CD14-positive monocyte (primary cell): ENCODE data around the gene KCNMA1. TPM values are rescaled to one million over a fixed set of nuclear protein-coding genes. Genes with fewer than 3 reads are reported as not detected.

Source experiments
- DNase-seq, 3 donors: peaks; one replicate each; pipeline ENCODE4 v3.0.0-alpha.2; 2011 to 2022
- H2AFZ ChIP-seq: 2 replicates; pipeline ENCODE4 v1.6.0; 2012; ENCODE audit warnings: mild to moderate bottlenecking, low read depth, low read length, inconsistent platforms; ENCODE audit not compliant: insufficient read depth, poor library complexity, severe bottlenecking
- H3K27ac ChIP-seq, 2 donors: 1 replicate in 1 of 2; 2 replicates in 1 of 2; pipeline ENCODE4 v1.5.1; 2012 to 2013; ENCODE audit warnings: low read length in 2 of 2, control low read depth in 1 of 2, inconsistent platforms in 1 of 2, low read depth in 1 of 2, mild to moderate bottlenecking in 1 of 2
- H3K27me3 ChIP-seq, 2 donors: one replicate each; pipeline versions ENCODE4 v1.6.0 to v1.6.1; 2011 to 2013; ENCODE audit warnings: low read length in 2 of 2; ENCODE audit not compliant: control insufficient read depth in 2 of 2, insufficient read depth in 2 of 2
- H3K36me3 ChIP-seq, 2 donors: replicated peaks in 1 of 2; 1 replicate in 1 of 2; 2 replicates in 1 of 2; pipeline versions ENCODE4 v1.5.1 to v1.6.1; 2012 to 2013; ENCODE audit warnings: low read length in 2 of 2, control low read depth in 1 of 2, inconsistent platforms in 1 of 2, mild to moderate bottlenecking in 1 of 2; ENCODE audit not compliant: insufficient read depth in 2 of 2, control insufficient read depth in 1 of 2
- H3K4me1 ChIP-seq, 2 donors: 1 replicate in 1 of 2; 2 replicates in 1 of 2; pipeline versions ENCODE4 v1.5.1 to v1.6.1; 2012 to 2013; ENCODE audit warnings: low read length in 2 of 2, control low read depth in 1 of 2, inconsistent platforms in 1 of 2, mild to moderate bottlenecking in 1 of 2, moderate library complexity in 1 of 2; ENCODE audit not compliant: insufficient read depth in 2 of 2, control insufficient read depth in 1 of 2
- H3K4me2 ChIP-seq: replicated peaks from 2 replicates; pipeline ENCODE3; 2012; ENCODE audit warnings: low read length, moderate library complexity, mild to moderate bottlenecking; ENCODE audit not compliant: poor library complexity, severe bottlenecking; ENCODE audit errors: extremely low read depth
- H3K4me3 ChIP-seq, 3 experiments: fragments of 200-600 bp in 1 of 3; sonication (generic) in 1 of 3; replicated peaks in 1 of 3; 1 replicate in 2 of 3; 2 replicates in 1 of 3; pipeline ENCODE4 v1.5.1; 2011 to 2013; ENCODE audit warnings: low read length in 3 of 3, mild to moderate bottlenecking in 3 of 3, control low read depth in 2 of 3, low read depth in 2 of 3, inconsistent platforms in 1 of 3, moderate library complexity in 1 of 3
- H3K79me2 ChIP-seq: 2 replicates; pipeline ENCODE4 v1.6.0; 2012; ENCODE audit warnings: mild to moderate bottlenecking, control low read depth, inconsistent platforms, low read length, moderate library complexity; ENCODE audit not compliant: insufficient read depth
- H3K9ac ChIP-seq: 2 replicates; pipeline ENCODE4 v1.6.0; 2017; ENCODE audit warnings: low read length, mild to moderate bottlenecking; ENCODE audit not compliant: insufficient read depth, poor library complexity, severe bottlenecking
- H3K9me3 ChIP-seq, 2 donors: replicated peaks in 1 of 2; 1 replicate in 1 of 2; 2 replicates in 1 of 2; pipeline versions ENCODE4 v1.5.1 to v1.6.1; 2012 to 2013; ENCODE audit warnings: low read length in 2 of 2, control low read depth in 1 of 2; ENCODE audit not compliant: control insufficient read depth in 1 of 2, insufficient read depth in 1 of 2
- H4K20me1 ChIP-seq: 2 replicates; pipeline ENCODE4 v1.6.0; 2012; ENCODE audit warnings: mild to moderate bottlenecking, low read length, control low read depth, moderate library complexity; ENCODE audit not compliant: insufficient read depth
- H3K27ac Mint-ChIP-seq, 7 donors: one replicate each; pipeline ENCODE4 v1.8.0; 2020; ENCODE audit warnings: mild to moderate bottlenecking in 7 of 7, mixed read lengths in 7 of 7, moderate library complexity in 6 of 7, inconsistent platforms in 2 of 7
- H3K27me3 Mint-ChIP-seq, 3 donors: one replicate each; pipeline ENCODE4 v1.8.0; 2021 to 2022; ENCODE audit warnings: low read depth in 3 of 3, mild to moderate bottlenecking in 3 of 3, mixed read lengths in 3 of 3, moderate library complexity in 3 of 3, inconsistent platforms in 1 of 3
- H3K36me3 Mint-ChIP-seq, 2 donors: one replicate each; pipeline ENCODE4 v1.8.0; 2020; ENCODE audit warnings: mixed read lengths in 2 of 2, inconsistent platforms in 1 of 2, mild to moderate bottlenecking in 1 of 2
- H3K4me1 Mint-ChIP-seq: one replicate; pipeline ENCODE4 v1.8.0; 2020; ENCODE audit warnings: mild to moderate bottlenecking, mixed read lengths
- H3K4me3 Mint-ChIP-seq, 2 donors: one replicate each; pipeline ENCODE4 v1.8.0; 2020; ENCODE audit warnings: mild to moderate bottlenecking in 2 of 2, mixed read lengths in 2 of 2, moderate library complexity in 1 of 2
- H3K9me3 Mint-ChIP-seq, 7 donors: one replicate each; pipeline ENCODE4 v1.8.0; 2020 to 2022; ENCODE audit warnings: mixed read lengths in 7 of 7, mild to moderate bottlenecking in 6 of 7, moderate library complexity in 6 of 7, inconsistent platforms in 2 of 7
- CTCF ChIP-seq: fragments of 200-600 bp; IDR thresholded peaks from one replicate; pipeline ENCODE4 v1.8.0; 2022; ENCODE audit warnings: antibody characterized with exemption, mild to moderate bottlenecking
- WGBS: methylation state at CpG from one replicate; pipeline ENCODE4 v1.1.5; 2013; ENCODE audit warnings: missing lambda C conversion rate; ENCODE audit not compliant: insufficient coverage; 5-methylcytosine and 5-hydroxymethylcytosine counted together
- intact Hi-C, 2 donors: fragments of 100-400 bp; cut with micrococcal nuclease; formaldehyde crosslinking; loops; one replicate each; pipeline versions ENCODE4 v1.15.0 to v1.15.1; 2023
- polyA plus RNA-seq, 3 donors: library from polyadenylated mRNA; depleted of rRNA in 1 of 3; unstranded in 2 of 3; stranded (reverse) in 1 of 3; fragments of 300-500 nt in 2 of 3; fragments of >200 nt in 1 of 3; fragmentation: Illumina TruSeq in 2 of 3; gene quantifications; 1 replicate in 2 of 3; 2 replicates in 1 of 3; pipeline ENCODE4 v1.2.3, GENCODE V29; 2012 to 2021

Gene KCNMA1
- polyA plus RNA-seq, 3 donors, result 0.11 to 1.0 TPM; not detected in 1

GRCh38 chr10:77452952-77453564, 184.6 kb downstream of the KCNMA1 start:
- H3K36me3 Mint-ChIP-seq, result no peaks in the 10 kb centered on the region
- Histone ChIP-seq H3K9ac (no peak overlapping the region), H2AFZ (no peak overlapping the region), H3K4me3 (no peak overlapping the region), H3K27me3 (no peaks in the 10 kb centered on the region), H3K4me2 (no peak overlapping the region), H3K9me3 (no peaks in the 10 kb centered on the region), H3K27ac (no peak overlapping the region), H4K20me1 (no peaks in the 10 kb centered on the region), H3K4me1 (no peaks in the 10 kb centered on the region), H3K79me2 (no peaks in the 10 kb centered on the region), H3K36me3 (no peaks in the 10 kb centered on the region)
- no peaks in the 10 kb centered on the region for H3K4me1 Mint-ChIP-seq
- DNase-seq, result no peak
- intact Hi-C loops, result no loop called here
- TF ChIP-seq CTCF, result no peak
- H3K4me3 Mint-ChIP-seq, result no peak overlapping the region
- peaks cover 0 to 8% (median 5%) of the 10 kb centered on the region in 3 donors for H3K27me3 Mint-ChIP-seq
- H3K27ac Mint-ChIP-seq, result no peak overlapping the region
- no peaks in the 10 kb centered on the region for H3K9me3 Mint-ChIP-seq
- WGBS, result 58% methylated on average over 1 of the region's 4 CpGs

- H3K9me3 Mint-ChIP-seq, result no peaks in the 10 kb centered on the region
- Histone ChIP-seq H3K36me3 (no peaks in the 10 kb centered on the region), H4K20me1 (no peaks in the 10 kb centered on the region), H3K4me3 (no peak overlapping the region), H3K27me3 (no peaks in the 10 kb centered on the region), H3K27ac (no peak overlapping the region), H3K79me2 (no peaks in the 10 kb centered on the region), H3K4me2 (no peak overlapping the region), H3K9me3 (no peaks in the 10 kb centered on the region), H3K9ac (no peak overlapping the region), H3K4me1 (no peaks in the 10 kb centered on the region), H2AFZ (no peak overlapping the region)
- H3K4me1 Mint-ChIP-seq, result no peaks in the 10 kb centered on the region
- no peak overlapping the region for H3K27ac Mint-ChIP-seq
- H3K36me3 Mint-ChIP-seq, result no peaks in the 10 kb centered on the region
- H3K27me3 Mint-ChIP-seq, result peaks cover 0 to 8% (median 5%) of the 10 kb centered on the region in 3 donors
- intact Hi-C loops, result no loop called here
- WGBS, result no CpG with 5 or more reads among the region's 2 CpGs
- no peak for DNase-seq
- no peak for TF ChIP-seq CTCF
- no peak overlapping the region for H3K4me3 Mint-ChIP-seq
Measured at GRCh38 chr10:77451886-77452285, 185.7 kb downstream of the KCNMA1 start.
